ENCODE data around the gene DPY19L1.
"Not testable (repeated sequence)": the region's sequence is repeated elsewhere in the genome, so short reads cannot be mapped to it uniquely, and the experiment has no call there.

DNA sequence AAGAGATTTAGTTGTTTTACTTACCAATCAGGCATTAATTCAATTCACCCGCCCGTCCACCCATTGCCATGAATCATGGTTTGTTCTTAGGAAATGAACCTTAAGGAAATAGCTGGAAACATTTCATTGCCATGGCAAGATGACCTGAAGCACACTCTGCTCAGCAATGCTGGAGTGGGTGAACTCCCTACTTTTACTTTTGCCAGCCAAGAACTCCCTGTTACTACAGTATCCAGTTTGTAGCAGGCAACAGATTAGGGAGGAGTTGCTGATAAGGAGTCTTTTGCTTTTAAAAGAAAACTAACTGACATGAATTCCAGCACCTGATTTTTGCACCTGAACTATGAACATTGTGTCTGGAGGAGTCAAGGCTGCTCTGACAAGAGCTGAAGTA lies 10.6 kb upstream of the DPY19L1 start:
- TF ChIP-seq, protein P1, sequence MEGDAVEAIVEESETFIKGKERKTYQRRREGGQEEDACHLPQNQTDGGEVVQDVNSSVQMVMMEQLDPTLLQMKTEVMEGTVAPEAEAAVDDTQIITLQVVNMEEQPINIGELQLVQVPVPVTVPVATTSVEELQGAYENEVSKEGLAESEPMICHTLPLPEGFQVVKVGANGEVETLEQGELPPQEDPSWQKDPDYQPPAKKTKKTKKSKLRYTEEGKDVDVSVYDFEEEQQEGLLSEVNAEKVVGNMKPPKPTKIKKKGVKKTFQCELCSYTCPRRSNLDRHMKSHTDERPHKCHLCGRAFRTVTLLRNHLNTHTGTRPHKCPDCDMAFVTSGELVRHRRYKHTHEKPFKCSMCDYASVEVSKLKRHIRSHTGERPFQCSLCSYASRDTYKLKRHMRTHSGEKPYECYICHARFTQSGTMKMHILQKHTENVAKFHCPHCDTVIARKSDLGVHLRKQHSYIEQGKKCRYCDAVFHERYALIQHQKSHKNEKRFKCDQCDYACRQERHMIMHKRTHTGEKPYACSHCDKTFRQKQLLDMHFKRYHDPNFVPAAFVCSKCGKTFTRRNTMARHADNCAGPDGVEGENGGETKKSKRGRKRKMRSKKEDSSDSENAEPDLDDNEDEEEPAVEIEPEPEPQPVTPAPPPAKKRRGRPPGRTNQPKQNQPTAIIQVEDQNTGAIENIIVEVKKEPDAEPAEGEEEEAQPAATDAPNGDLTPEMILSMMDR (conservative IDR thresholded peaks at IDR 0.05) = not testable (repeated sequence)
- not testable (repeated sequence) for TF ChIP-seq ZFX (IDR thresholded peaks at IDR 0.05)

Measured in C4-2B (cell line).